Body of pancreas (tissue), 4 donors: ENCODE data around the gene RNU1-3.
"Not testable (repeated sequence)": the region's sequence is repeated elsewhere in the genome, so short reads cannot be mapped to it uniquely, and the experiment has no call there.

Source experiments
- CTCF ChIP-seq, 7 experiments: fragments of 450-650 bp in 4 of 7; fragments of 200-600 bp in 3 of 7; sonication (generic) in 3 of 7; IDR thresholded peaks; one replicate each; pipeline ENCODE4 v1.5.1; 2016 to 2019; ENCODE audit warnings: antibody characterized with exemption in 7 of 7
- POLR2A ChIP-seq, 3 donors: fragments of 450-650 bp; IDR thresholded peaks; one replicate each; pipeline ENCODE4 v1.6.1; 2016; ENCODE audit warnings: antibody characterized with exemption in 3 of 3, mild to moderate bottlenecking in 2 of 3

- peak in 1 of 7 experiments; percentile 11 for TF ChIP-seq CTCF (IDR thresholded peaks at IDR 0.05)
- TF ChIP-seq POLR2A (IDR thresholded peaks at IDR 0.05), result not testable (repeated sequence)
Measured at GRCh38 chr1:16703141-16703540, 36.4 kb upstream of the RNU1-3 start.
